Measurements from ENCODE around the gene PDCL2. TPM values are rescaled to one million over a fixed set of nuclear protein-coding genes. Genes with fewer than 3 reads are reported as not detected.
"Not testable (repeated sequence)": the region's sequence is repeated elsewhere in the genome, so short reads cannot be mapped to it uniquely, and the experiment has no call there.

The PDCL2 gene
- total and polyA plus RNA-seq, 10 donors, result not detected

DNA sequence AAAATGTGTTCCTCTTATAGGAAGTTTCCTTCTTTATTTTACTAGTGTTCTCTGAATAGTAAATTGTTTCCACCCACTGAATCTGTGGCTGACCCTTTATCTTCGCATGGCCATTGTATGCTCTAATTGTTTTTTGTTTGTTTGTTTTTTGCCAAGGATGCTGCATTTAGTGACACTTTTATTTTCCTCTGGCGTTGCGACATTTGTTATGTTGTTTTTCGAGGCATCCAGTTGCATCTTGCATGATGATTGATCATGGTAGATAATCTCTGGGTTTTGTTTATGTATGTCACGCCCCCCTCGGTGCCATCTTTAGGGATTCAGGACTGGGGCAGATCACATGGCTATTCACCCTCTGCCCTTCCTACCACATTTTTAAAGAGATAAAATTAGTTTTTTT lies 41.9 kb upstream of the PDCL2 start:
- intact Hi-C loops (cut with DNase I; ENCODE audit: low total_unique reads), result no loop called here
- 75 to 78% (median 76%) methylated on average over 6 of the region's 6 CpGs for WGBS, 5 donors
- TF ChIP-seq, protein P1, sequence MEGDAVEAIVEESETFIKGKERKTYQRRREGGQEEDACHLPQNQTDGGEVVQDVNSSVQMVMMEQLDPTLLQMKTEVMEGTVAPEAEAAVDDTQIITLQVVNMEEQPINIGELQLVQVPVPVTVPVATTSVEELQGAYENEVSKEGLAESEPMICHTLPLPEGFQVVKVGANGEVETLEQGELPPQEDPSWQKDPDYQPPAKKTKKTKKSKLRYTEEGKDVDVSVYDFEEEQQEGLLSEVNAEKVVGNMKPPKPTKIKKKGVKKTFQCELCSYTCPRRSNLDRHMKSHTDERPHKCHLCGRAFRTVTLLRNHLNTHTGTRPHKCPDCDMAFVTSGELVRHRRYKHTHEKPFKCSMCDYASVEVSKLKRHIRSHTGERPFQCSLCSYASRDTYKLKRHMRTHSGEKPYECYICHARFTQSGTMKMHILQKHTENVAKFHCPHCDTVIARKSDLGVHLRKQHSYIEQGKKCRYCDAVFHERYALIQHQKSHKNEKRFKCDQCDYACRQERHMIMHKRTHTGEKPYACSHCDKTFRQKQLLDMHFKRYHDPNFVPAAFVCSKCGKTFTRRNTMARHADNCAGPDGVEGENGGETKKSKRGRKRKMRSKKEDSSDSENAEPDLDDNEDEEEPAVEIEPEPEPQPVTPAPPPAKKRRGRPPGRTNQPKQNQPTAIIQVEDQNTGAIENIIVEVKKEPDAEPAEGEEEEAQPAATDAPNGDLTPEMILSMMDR (IDR thresholded peaks at IDR 0.05 in 8 of 11, conservative IDR thresholded peaks at IDR 0.05 in 3 of 11), result no peak
- TF ChIP-seq POLR2AphosphoS5 (IDR thresholded peaks at IDR 0.05) (no peak), POLR2A (IDR thresholded peaks at IDR 0.05) (no peak)
- Histone ChIP-seq H3K27me3 (replicated peaks in 1 of 7) (peaks cover 0 to 69% (median 41%) of the 10 kb centered on the region in 7 donors), H3K9me3 (no peaks in the 10 kb centered on the region), H3K4me3 (no peak overlapping the region), H3K27ac (no peak overlapping the region), H3K36me3 (no peaks in the 10 kb centered on the region), H3K4me1 (peaks cover 5 to 28% (median 22%) of the 10 kb centered on the region in 6 donors)
- DNase-seq, result no peak

DNA sequence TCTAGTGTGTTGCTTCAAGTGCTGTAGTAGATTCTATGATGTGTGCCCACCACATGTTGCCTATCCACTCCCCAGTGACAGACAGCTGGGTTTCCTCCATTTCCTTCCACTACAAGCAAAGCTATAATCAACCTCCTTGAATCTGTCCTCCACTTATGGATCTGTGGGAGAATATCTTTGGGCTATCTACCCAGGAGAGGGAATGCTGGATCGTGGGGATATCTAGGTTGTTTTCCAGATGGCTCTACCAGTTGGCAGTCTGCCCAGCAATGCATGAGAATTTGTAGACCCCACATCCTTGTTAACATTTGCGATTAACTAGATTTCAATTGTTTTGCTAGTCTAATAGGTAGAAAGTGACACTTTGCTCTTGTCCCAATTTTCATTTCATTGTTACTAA lies 33.8 kb upstream of the PDCL2 start:
- H3K4me3 ChIP-seq, result no peak overlapping the region
- H3K4me1 ChIP-seq, result no peaks in the 10 kb centered on the region
- H3K9me3 ChIP-seq, result no peaks in the 10 kb centered on the region
- H3K27ac ChIP-seq, result no peak overlapping the region
- 65 to 81% (median 73%) methylated on average over 2 of the region's 2 CpGs for WGBS, 5 donors
- intact Hi-C loops (cut with DNase I; ENCODE audit: low total_unique reads), result no loop called here
- peaks cover 0 to 4% (median 0%) of the 10 kb centered on the region in 7 donors for H3K27me3 ChIP-seq (replicated peaks in 1 of 7)
- DNase-seq, result no peak
- no peaks in the 10 kb centered on the region for H3K36me3 ChIP-seq
- no peak for TF ChIP-seq POLR2A (IDR thresholded peaks at IDR 0.05)
- no peak for TF ChIP-seq POLR2AphosphoS5 (IDR thresholded peaks at IDR 0.05)
- TF ChIP-seq, protein P1 (IDR thresholded peaks at IDR 0.05 in 8 of 11, conservative IDR thresholded peaks at IDR 0.05 in 3 of 11), result no peak

DNA sequence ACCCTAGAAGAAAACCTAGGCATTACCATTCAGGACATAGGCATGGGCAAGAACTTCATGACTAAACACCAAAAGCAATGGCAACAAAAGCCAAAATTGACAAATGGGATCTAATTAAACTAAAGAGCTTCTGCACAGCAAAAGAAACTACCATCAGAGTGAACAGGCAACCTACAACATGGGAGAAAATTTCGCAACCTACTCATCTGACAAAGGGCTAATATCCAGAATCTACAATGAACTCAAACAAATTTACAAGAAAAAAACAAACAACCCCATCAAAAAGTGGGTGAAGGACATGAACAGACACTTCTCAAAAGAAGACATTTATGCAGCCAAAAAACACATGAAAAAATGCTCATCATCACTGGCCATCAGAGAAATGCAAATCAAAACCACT lies 32.0 kb upstream of the PDCL2 start:
- H3K36me3 ChIP-seq; H3K9me3 ChIP-seq; H3K27ac ChIP-seq; H3K4me3 ChIP-seq; H3K27me3 ChIP-seq (replicated peaks in 1 of 7); DNase-seq; intact Hi-C loops (cut with DNase I; ENCODE audit: low total_unique reads); H3K4me1 ChIP-seq: not testable (repeated sequence)
- 52 to 73% (median 68%) methylated on average over 1 of the region's 1 CpG for WGBS, 5 donors

DNA sequence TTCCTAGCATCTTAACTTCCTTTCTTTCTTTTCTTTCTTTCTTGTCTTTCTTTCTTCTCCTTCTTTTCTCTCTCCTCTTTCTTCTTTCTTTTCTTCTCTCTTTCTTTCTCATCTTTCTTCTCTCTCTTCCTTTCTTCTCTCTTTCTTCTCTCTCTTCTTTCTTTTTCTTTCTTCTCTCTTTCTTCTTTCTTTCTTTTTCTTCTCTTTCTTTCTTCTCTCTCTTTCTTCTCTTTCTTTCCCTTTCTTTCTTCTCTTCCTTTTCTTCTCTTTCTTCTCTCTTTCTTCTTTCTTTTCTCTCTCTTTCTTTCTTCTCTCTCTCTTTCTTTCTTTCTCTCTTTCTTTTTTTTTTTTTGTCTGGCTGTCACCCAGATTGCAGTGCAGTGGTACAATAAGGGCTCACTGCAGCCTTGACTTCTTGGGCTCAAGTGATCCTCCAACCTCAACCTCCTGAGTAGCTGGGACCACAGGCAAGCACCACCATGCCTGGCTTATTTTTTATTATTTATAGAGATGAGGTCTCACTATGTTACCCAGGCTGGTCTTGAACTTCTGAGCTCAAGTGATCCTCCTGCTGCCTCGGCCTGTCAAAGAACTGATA lies 26.6 kb upstream of the PDCL2 start:
- Histone ChIP-seq H3K27ac (no peak overlapping the region), H3K27me3 (replicated peaks in 1 of 7) (no peaks in the 10 kb centered on the region), H3K4me1 (no peaks in the 10 kb centered on the region), H3K36me3 (no peaks in the 10 kb centered on the region), H3K4me3 (no peak overlapping the region), H3K9me3 (no peaks in the 10 kb centered on the region)
- DNase-seq, result no peak
- WGBS, 5 donors, result 77 to 100% (median 87%) methylated on average over 1 of the region's 1 CpG
- intact Hi-C loops (cut with DNase I; ENCODE audit: low total_unique reads), result no loop called here
- TF ChIP-seq, protein P1 (IDR thresholded peaks at IDR 0.05 in 8 of 11, conservative IDR thresholded peaks at IDR 0.05 in 3 of 11), result no peak
- TF ChIP-seq POLR2A (IDR thresholded peaks at IDR 0.05) (no peak), POLR2AphosphoS5 (IDR thresholded peaks at IDR 0.05) (no peak)

Data from spleen (tissue), 11 donors.